Subcutaneous adipose tissue (tissue), 4 donors: ENCODE results near the gene PAM. TPM values are rescaled to one million over a fixed set of nuclear protein-coding genes. Genes with fewer than 3 reads are reported as not detected.

Source experiments
- total RNA-seq, 4 donors: library from RNA; depleted of rRNA; stranded (reverse); fragments of >200 nt; gene quantifications; one replicate each; pipeline ENCODE4 v1.1.0, GENCODE V29; 2016
- TF ChIP-seq, protein P1 (sequence below): fragments of 450-650 bp; IDR thresholded peaks from one replicate; pipeline ENCODE4 v1.5.1; 2016; ENCODE audit warnings: low read depth, mild to moderate bottlenecking, control low read depth, antibody characterized with exemption, moderate library complexity

Gene PAM
- total RNA-seq, 4 donors from 2014 or later: 142 to 289 (median 225) TPM

DNA sequence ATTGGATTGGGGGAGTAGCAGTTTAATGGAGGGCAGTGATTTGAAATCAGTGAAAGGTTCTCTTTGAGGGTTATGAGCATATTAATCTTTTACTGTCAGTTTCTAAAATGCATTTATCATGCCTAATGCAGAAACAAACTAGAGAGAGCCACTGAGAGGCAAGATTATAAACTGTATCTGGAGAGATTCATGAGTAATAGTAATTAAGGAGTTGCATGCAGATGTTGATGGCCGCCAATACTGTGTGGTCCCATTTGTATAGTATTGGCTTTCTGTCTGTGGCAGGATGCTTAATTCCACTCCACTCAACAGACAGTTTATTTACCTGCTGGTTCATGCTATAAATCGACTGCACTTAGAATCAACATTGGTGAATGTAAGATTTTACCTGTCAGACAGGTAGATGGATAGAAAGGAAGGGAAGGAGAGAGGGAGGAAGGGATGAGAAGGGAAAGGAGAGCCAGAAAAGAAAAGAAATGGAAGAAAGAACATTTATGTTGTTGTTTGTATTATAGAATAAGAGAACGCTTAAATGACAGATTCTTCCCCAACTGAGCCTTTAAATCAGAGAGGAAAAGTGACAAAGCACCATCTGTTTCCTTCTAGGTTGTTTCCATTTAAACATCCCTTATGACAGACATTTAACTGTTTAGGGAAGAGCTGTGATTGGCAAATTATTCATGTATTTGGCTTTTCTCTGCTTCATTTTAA lies 146.5 kb downstream of the PAM start:
- TF ChIP-seq, protein P1, sequence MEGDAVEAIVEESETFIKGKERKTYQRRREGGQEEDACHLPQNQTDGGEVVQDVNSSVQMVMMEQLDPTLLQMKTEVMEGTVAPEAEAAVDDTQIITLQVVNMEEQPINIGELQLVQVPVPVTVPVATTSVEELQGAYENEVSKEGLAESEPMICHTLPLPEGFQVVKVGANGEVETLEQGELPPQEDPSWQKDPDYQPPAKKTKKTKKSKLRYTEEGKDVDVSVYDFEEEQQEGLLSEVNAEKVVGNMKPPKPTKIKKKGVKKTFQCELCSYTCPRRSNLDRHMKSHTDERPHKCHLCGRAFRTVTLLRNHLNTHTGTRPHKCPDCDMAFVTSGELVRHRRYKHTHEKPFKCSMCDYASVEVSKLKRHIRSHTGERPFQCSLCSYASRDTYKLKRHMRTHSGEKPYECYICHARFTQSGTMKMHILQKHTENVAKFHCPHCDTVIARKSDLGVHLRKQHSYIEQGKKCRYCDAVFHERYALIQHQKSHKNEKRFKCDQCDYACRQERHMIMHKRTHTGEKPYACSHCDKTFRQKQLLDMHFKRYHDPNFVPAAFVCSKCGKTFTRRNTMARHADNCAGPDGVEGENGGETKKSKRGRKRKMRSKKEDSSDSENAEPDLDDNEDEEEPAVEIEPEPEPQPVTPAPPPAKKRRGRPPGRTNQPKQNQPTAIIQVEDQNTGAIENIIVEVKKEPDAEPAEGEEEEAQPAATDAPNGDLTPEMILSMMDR: no peak

DNA sequence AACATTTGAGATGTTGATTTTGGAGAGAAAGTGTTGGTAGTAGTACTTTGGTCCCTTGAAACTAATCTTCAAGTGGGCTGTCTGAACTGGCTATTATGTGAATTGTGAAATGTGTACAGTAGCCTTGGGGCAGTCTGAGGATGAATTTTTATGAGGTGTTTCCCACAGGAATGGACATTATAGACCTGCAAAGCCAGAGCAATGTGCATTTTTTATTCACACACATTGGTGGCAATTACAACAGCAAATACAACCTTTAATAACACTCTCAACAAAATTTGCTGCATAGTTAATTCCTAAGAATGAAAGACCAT lies 147.0 kb downstream of the PAM start:
- TF ChIP-seq, protein P1: no peak

DNA sequence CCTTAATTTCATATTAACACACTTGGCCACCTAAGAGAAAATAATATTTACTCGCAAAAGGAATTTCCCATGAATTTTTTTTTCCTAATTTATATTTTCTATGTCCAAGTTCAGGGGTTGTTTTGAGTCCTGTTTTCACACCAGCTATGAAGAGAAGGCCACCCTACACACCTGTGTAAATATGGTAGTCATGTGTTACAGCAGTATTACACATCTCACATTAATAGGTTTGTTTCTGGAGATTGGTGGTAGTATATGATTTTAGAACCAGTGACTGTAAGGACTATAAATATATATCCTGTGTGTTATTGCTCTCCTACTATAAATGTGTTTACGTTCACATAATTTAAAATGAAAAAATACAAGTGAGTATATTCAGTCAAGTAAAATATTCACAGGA lies 147.5 kb downstream of the PAM start:
- TF ChIP-seq, protein P1: no peak

DNA sequence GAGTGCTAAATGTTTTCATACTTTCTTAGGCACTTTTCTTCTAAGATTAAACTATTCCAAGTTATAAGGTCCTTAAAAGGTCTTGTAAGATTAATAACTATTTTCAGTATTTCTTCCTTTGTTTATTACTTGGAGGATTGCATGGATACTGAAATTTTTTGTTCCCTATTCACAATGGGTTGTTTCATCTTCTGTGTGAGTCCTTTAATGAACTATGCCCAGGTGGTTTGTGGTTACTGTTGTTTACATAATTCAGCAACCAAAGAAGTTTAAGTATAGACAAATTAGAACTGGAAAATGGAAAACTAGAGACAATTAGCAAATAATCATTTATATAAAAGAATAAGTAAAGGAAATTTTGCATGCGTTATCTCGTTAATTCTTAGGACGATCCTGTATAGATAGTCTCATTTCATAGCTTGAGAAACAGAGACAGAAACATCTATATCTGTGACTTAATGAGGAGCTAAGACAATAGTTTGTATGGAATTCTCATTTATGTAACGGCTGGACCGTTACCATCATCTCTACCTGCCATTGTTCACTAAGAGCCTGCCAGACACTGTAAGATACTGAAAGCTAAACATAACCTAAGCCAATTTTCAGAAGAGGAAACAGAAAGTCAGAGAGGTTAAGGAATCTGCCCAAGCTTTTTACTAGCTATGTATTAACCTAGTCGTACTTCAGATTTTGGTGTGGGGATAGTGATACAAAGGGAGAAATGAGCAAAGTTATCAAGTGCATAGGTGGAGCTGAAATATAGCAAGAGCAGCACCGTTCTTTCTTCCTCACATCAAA lies 148.2 kb downstream of the PAM start:
- TF ChIP-seq, protein P1: no peak

DNA sequence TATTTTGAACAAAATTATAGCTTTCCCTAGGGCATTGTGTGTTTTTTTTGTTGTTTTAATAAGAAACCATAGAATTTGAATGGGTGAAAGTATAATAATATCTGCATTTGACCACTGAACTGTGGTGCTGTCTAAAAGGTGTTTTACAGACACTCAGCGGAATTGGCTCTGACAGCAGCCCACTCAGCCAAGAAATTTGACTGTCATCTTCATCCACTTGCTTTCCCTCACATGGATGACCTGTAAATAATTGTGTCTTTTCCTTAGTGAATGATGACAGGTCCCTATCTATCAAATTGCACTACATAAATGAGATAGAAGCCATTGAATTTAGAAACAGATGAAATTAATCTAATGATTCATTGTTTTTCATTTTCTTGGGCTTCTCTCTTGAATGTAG lies 150.0 kb downstream of the PAM start:
- TF ChIP-seq, protein P1: no peak

DNA sequence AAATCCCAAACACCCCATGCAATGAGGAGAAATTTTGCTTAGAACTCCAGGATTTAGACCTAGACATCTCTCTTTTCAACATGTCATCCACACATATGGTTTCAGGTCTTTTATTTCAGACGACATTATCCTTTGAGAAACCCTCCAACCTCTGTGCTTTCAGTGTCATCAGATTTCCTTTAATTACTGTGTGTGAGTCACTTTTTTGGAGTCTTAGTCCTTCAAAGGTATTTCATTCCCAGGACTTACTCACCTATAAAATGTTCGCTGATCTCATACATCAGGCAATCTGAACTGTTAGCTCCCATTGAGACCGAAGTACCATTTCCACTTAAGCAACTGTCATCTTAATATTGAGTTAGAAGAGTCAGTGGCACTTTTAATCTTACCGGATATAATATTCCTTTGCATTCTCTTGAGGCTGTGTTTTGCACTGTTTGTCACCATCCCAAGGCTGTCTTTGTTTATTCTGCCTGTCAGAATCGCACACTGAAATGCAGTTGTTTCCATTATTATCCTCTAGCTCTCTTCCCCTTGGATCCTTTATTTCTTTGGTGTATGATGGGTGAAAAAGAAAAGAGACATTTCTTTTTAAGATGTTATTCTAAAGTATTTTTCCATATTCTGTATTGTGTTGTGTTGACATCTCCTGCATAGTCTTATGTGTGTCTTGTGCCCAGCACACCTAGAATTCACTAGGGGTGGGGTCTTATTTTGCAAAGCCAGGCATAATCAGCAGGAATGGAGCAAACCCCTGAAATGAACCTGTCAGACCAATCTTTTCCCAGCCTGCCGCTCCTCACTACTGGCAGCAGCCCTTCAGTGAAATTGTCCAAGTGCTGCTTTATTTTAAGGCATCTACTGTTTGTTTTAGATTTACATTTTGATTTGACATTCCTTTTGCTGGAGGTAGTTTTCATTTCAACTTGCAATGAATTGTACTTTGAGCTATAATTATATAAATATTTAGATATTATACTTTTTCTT lies 155.4 kb downstream of the PAM start:
- TF ChIP-seq, protein P1: no peak
